Measurements from ENCODE around the gene HES1. TPM values are rescaled to one million over a fixed set of nuclear protein-coding genes. Genes with fewer than 3 reads are reported as not detected.
"Not testable (repeated sequence)": the region's sequence is repeated elsewhere in the genome, so short reads cannot be mapped to it uniquely, and the experiment has no call there.

HES1 gene
- total RNA-seq, 3 donors from 2014 or later = 6.6 to 110 (median 87.2) TPM

DNA sequence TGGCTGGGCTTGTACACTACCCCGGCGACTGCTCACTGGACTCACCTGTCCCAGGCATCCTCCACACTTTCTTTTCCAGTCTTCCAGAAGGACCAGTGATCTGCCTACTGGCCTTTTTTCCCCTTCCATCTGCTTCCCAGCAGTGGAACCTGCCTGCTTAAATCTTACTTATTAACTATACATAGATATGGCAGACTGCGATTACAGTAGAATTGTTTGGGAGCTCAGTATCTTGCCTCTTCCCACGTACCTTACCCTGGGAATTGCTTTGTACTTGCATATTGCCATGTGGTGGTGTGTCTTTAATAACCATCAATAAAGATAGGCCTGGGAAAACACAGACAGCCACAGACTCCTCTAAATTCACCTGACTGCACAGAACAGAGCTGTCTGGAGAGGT is 11.8 kb upstream of the HES1 start:
- Histone ChIP-seq H3K27ac (no peak overlapping the region), H3K4me3 (no peak overlapping the region), H3K9me3 (no peaks in the 10 kb centered on the region), H3K4me1 (no peaks in the 10 kb centered on the region), H3K36me3 (no peaks in the 10 kb centered on the region), H3K27me3 (no peaks in the 10 kb centered on the region)
- no peak for DNase-seq (ENCODE audit: low spot score in 2 of 2)
- intact Hi-C loops (cut with DNase I; ENCODE audit: low total_unique reads) = no loop called here
- TF ChIP-seq POLR2AphosphoS5 (IDR thresholded peaks at IDR 0.05) (no peak), POLR2A (IDR thresholded peaks at IDR 0.05) (no peak)
- TF ChIP-seq, protein P1, sequence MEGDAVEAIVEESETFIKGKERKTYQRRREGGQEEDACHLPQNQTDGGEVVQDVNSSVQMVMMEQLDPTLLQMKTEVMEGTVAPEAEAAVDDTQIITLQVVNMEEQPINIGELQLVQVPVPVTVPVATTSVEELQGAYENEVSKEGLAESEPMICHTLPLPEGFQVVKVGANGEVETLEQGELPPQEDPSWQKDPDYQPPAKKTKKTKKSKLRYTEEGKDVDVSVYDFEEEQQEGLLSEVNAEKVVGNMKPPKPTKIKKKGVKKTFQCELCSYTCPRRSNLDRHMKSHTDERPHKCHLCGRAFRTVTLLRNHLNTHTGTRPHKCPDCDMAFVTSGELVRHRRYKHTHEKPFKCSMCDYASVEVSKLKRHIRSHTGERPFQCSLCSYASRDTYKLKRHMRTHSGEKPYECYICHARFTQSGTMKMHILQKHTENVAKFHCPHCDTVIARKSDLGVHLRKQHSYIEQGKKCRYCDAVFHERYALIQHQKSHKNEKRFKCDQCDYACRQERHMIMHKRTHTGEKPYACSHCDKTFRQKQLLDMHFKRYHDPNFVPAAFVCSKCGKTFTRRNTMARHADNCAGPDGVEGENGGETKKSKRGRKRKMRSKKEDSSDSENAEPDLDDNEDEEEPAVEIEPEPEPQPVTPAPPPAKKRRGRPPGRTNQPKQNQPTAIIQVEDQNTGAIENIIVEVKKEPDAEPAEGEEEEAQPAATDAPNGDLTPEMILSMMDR (IDR thresholded peaks at IDR 0.05) = no peak

GRCh38 chr3:194125442-194125841 is 10.5 kb upstream of the HES1 start:
- intact Hi-C loops (cut with DNase I; ENCODE audit: low total_unique reads) = no loop called here
- H3K4me1 ChIP-seq = peaks cover 0 to 10% of the 10 kb centered on the region in 2 donors
- no peak for TF ChIP-seq POLR2A (IDR thresholded peaks at IDR 0.05)
- no peak for TF ChIP-seq POLR2AphosphoS5 (IDR thresholded peaks at IDR 0.05)
- TF ChIP-seq, protein P1 (IDR thresholded peaks at IDR 0.05) = no peak
- no peak overlapping the region for H3K27ac ChIP-seq
- no peaks in the 10 kb centered on the region for H3K27me3 ChIP-seq
- no peak overlapping the region for H3K4me3 ChIP-seq
- H3K9me3 ChIP-seq = no peaks in the 10 kb centered on the region
- no peak for DNase-seq (ENCODE audit: low spot score in 2 of 2)
- H3K36me3 ChIP-seq = no peaks in the 10 kb centered on the region

GRCh38 chr3:194126790-194127189 is 9.2 kb upstream of the HES1 start:
- no peaks in the 10 kb centered on the region for H3K9me3 ChIP-seq
- H3K4me1 ChIP-seq = peaks cover 0 to 15% of the 10 kb centered on the region in 2 donors
- intact Hi-C loops (cut with DNase I; ENCODE audit: low total_unique reads) = no loop called here
- H3K27me3 ChIP-seq = no peaks in the 10 kb centered on the region
- no peak for DNase-seq (ENCODE audit: low spot score in 2 of 2)
- H3K27ac ChIP-seq = no peak overlapping the region
- no peak overlapping the region for H3K4me3 ChIP-seq
- TF ChIP-seq, protein P1 (IDR thresholded peaks at IDR 0.05) = no peak
- TF ChIP-seq POLR2AphosphoS5 (IDR thresholded peaks at IDR 0.05) = no peak
- TF ChIP-seq POLR2A (IDR thresholded peaks at IDR 0.05) = no peak
- no peaks in the 10 kb centered on the region for H3K36me3 ChIP-seq

DNA sequence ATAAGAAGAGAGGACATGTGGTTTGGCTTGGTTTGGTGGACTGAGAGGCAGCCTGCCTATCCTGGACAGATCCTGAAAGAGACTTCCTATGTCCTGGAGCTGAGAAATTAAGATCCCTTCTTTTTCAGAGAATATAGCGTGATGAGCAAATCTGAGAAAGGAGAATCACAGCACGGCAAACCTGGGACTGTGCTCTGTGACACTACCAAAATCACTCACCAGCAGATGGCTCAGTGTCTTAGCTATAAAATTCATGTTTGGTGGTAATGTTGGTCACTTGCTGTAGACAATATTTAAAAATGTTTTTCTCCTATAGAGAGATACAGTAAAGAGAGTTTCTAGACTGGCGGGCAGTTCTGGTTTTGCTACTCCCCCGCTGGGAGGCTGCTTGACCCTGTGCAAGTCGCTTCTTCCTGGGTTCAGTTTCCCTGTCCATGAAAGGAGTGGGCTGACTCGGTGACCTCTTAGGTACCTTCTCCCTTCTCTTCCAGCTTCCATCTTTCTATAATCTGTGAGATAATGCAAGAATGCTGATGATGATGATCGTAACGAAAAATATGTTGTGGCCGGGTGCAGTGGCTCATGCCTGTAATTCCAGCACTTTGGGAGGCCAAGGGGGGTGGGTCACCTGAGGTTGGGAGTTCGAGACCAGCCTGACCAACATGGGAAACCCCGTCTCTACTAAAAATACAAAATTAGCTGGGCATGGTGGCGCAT is 7.6 kb upstream of the HES1 start:
- TF ChIP-seq POLR2A (IDR thresholded peaks at IDR 0.05) (no peak), POLR2AphosphoS5 (IDR thresholded peaks at IDR 0.05) (no peak)
- TF ChIP-seq, protein P1 (IDR thresholded peaks at IDR 0.05) = no peak
- H3K9me3 ChIP-seq = no peaks in the 10 kb centered on the region
- no peak overlapping the region for H3K27ac ChIP-seq
- DNase-seq (ENCODE audit: low spot score in 2 of 2) = no peak
- no peaks in the 10 kb centered on the region for H3K36me3 ChIP-seq
- no peak overlapping the region for H3K4me3 ChIP-seq
- H3K4me1 ChIP-seq = peaks cover 0 to 15% of the 10 kb centered on the region in 2 donors
- H3K27me3 ChIP-seq = no peaks in the 10 kb centered on the region
- intact Hi-C loops (cut with DNase I; ENCODE audit: low total_unique reads) = no loop called here

DNA sequence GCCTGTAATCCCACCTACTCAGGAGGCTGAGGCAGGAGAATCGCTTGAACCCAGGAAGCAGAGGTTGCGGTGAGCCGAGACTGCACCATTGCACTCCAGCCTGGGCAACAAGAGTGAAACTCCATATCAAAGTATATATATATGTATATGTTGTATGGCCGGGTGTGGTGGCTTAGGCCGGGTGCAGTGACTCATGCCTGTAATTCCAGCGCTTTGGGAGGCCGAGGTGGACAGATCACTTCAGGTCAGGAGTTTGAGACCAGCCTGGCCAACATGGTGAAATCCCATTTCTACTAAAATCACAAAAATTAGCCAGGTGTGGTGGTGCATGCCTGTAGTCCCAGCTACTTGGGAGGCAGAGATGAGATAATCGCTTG is 7.0 kb upstream of the HES1 start:
- DNase-seq (ENCODE audit: low spot score in 2 of 2); H3K27me3 ChIP-seq; H3K27ac ChIP-seq; H3K36me3 ChIP-seq; intact Hi-C loops (cut with DNase I; ENCODE audit: low total_unique reads); H3K4me3 ChIP-seq; H3K9me3 ChIP-seq: not testable (repeated sequence)
- peaks cover 4 to 15% of the 10 kb centered on the region in 2 donors for H3K4me1 ChIP-seq
